ENCODE results near the gene CACNB2. TPM values are rescaled to one million over a fixed set of nuclear protein-coding genes. Genes with fewer than 3 reads are reported as not detected.

CACNB2 gene
- total RNA-seq, 1 experiment from 2014 or later = not detected

GRCh38 chr10:18216482-18216881 lies 76.3 kb downstream of the CACNB2 start:
- ChIA-PET POLR2A (ENCODE audit: unreplicated experiment) (no interaction called here), CTCF (interaction anchor here (0.8 to 1.4 kb wide), 4 partner anchors 369 to 610 kb away, joined by 3 to 14 read pairs (median 5); no protein-coding TSS in a partner anchor)
- H3K4me3 ChIP-seq = no peak overlapping the region
- intact Hi-C loops (cut with micrococcal nuclease; ENCODE audit: unreplicated experiment) = loop anchor here (5.0 to 10.0 kb wide), 4 partner anchors 304 to 1389 kb away; no protein-coding TSS in a partner anchor
- no peak overlapping the region for H3K4me2 ChIP-seq
- no peaks in the 10 kb centered on the region for H4K20me1 ChIP-seq (ENCODE audit: insufficient read depth)
- H3K27ac ChIP-seq = no peak overlapping the region
- no peaks in the 10 kb centered on the region for H3K27me3 ChIP-seq (ENCODE audit: insufficient read depth, low read depth)
- no peaks in the 10 kb centered on the region for H3K9me3 ChIP-seq (ENCODE audit: insufficient read depth, low read depth)
- no peaks in the 10 kb centered on the region for H3K79me2 ChIP-seq (ENCODE audit: low read depth)
- no peaks in the 10 kb centered on the region for H3K4me1 ChIP-seq (replicated peaks; ENCODE audit: insufficient read depth)
- H3K9me2 ChIP-seq (ENCODE audit: insufficient read depth) = no peaks in the 10 kb centered on the region
- H3K36me3 ChIP-seq (ENCODE audit: low read depth) = no peaks in the 10 kb centered on the region
- TF ChIP-seq EZH2 (IDR thresholded peaks at IDR 0.05; ENCODE audit: low read depth) (no peak), CTCF (conservative IDR thresholded peaks at IDR 0.05) (peak; percentile 30; the same call in 1 of the 2 replicates)
- no peak overlapping the region for H2AFZ ChIP-seq
- DNase-seq = peak in 1 of 2 experiments; percentile 9
- no TSS peak for BruUV-seq (replicated peaks)
- no peaks in the 10 kb centered on the region for H3F3A ChIP-seq (ENCODE audit: insufficient read depth, low read depth)

GRCh38 chr10:18217577-18217976 lies 77.4 kb downstream of the CACNB2 start:
- no peaks in the 10 kb centered on the region for H3K9me3 ChIP-seq (ENCODE audit: insufficient read depth, low read depth)
- TF ChIP-seq CTCF (conservative IDR thresholded peaks at IDR 0.05) = no peak
- TF ChIP-seq EZH2 (IDR thresholded peaks at IDR 0.05; ENCODE audit: low read depth) = no peak
- no peaks in the 10 kb centered on the region for H3K4me1 ChIP-seq (replicated peaks; ENCODE audit: insufficient read depth)
- no peaks in the 10 kb centered on the region for H3K79me2 ChIP-seq (ENCODE audit: low read depth)
- no peak overlapping the region for H3K27ac ChIP-seq
- H3F3A ChIP-seq (ENCODE audit: insufficient read depth, low read depth) = no peaks in the 10 kb centered on the region
- no peaks in the 10 kb centered on the region for H3K36me3 ChIP-seq (ENCODE audit: low read depth)
- H3K4me3 ChIP-seq = no peak overlapping the region
- DNase-seq = no peak
- H3K9me2 ChIP-seq (ENCODE audit: insufficient read depth) = no peaks in the 10 kb centered on the region
- H2AFZ ChIP-seq = no peak overlapping the region
- H3K4me2 ChIP-seq = no peak overlapping the region
- no peaks in the 10 kb centered on the region for H3K27me3 ChIP-seq (ENCODE audit: insufficient read depth, low read depth)
- ChIA-PET CTCF (no interaction called here), POLR2A (ENCODE audit: unreplicated experiment) (no interaction called here)
- intact Hi-C loops (cut with micrococcal nuclease; ENCODE audit: unreplicated experiment) = loop anchor here (5.0 to 10.0 kb wide), 4 partner anchors 305 to 1390 kb away; no protein-coding TSS in a partner anchor
- no peaks in the 10 kb centered on the region for H4K20me1 ChIP-seq (ENCODE audit: insufficient read depth)
- BruUV-seq (replicated peaks) = no TSS peak

GRCh38 chr10:18219146-18219545 lies 78.9 kb downstream of the CACNB2 start:
- intact Hi-C loops (cut with micrococcal nuclease; ENCODE audit: unreplicated experiment) = loop anchor here (5.0 to 10.0 kb wide), 4 partner anchors 307 to 1392 kb away; no protein-coding TSS in a partner anchor
- no peak overlapping the region for H2AFZ ChIP-seq
- no peaks in the 10 kb centered on the region for H3K27me3 ChIP-seq (ENCODE audit: insufficient read depth, low read depth)

More at GRCh38 chr10:18219146-18219545, 78.9 kb downstream of the CACNB2 start:
- H3K9me2 ChIP-seq (ENCODE audit: insufficient read depth) = no peaks in the 10 kb centered on the region
- H3F3A ChIP-seq (ENCODE audit: insufficient read depth, low read depth) = no peaks in the 10 kb centered on the region
- H3K4me3 ChIP-seq = no peak overlapping the region
- ChIA-PET POLR2A (ENCODE audit: unreplicated experiment) (no interaction called here), CTCF (interaction anchor here (0.8 kb wide), 1 partner anchor 410 kb away, joined by 3 read pairs; no protein-coding TSS in a partner anchor)
- no peak overlapping the region for H3K27ac ChIP-seq
- H3K36me3 ChIP-seq (ENCODE audit: low read depth) = no peaks in the 10 kb centered on the region
- H3K4me1 ChIP-seq (replicated peaks; ENCODE audit: insufficient read depth) = no peaks in the 10 kb centered on the region
- no peaks in the 10 kb centered on the region for H3K79me2 ChIP-seq (ENCODE audit: low read depth)
- H3K4me2 ChIP-seq = no peak overlapping the region
- BruUV-seq (replicated peaks) = no TSS peak
- TF ChIP-seq CTCF (conservative IDR thresholded peaks at IDR 0.05) (no peak), EZH2 (IDR thresholded peaks at IDR 0.05; ENCODE audit: low read depth) (no peak)
- H3K9me3 ChIP-seq (ENCODE audit: insufficient read depth, low read depth) = no peaks in the 10 kb centered on the region
- DNase-seq = no peak
- H4K20me1 ChIP-seq (ENCODE audit: insufficient read depth) = no peaks in the 10 kb centered on the region
